ENCODE data around the gene COLGALT1. TPM values are rescaled to one million over a fixed set of nuclear protein-coding genes. Genes with fewer than 3 reads are reported as not detected.

Gene COLGALT1
- total and polyA plus RNA-seq, 9 of the 15 experiments (the other 6 are each of a cell fraction or from before 2014, with no cell fraction given), result 4.9 to 119 (median 82.6) TPM

DNA sequence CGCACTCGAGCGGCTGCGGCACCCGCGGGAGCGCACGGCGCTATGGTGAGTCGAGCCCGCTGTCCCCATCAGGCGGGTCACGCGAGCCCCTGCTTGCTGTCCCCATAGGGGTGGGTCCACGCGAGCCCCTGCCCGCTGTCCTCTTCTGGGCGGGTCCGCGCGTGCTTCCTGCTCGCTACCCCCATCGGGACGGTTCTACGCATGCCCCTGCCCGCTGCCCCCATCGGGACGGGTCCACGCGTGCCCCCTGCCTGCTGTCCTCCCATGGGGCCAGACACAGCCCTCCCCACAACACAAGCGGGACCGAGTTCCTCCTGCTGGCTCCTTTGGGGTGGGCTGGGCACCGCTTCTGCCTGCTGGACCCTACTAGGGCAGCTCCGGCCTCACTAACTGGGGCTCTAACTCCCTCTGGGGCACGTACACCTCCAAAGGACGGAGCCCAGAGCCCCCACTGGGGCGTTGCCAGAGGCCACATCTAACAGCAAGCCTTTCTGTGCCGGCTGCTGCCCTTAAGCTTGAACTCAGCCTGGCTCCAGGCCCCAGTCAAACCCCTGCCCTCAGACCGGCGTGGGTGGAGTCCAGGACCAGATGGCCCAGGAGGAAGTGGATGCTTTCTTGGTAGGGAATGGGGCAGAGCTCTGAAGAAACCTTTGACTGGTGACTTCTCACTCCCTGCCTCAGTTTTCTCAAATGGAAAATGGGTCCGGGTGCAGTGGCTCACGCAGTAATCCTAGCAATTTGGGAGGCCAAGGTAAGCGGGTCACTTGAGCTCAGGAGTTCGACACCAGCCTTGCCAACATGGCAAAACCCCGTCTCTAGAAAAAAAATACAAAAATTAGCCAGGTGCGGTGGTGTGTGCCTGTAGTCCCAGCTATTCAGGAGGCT is 722 bp downstream of the COLGALT1 start (continued):
- TF ChIP-seq, protein P1, sequence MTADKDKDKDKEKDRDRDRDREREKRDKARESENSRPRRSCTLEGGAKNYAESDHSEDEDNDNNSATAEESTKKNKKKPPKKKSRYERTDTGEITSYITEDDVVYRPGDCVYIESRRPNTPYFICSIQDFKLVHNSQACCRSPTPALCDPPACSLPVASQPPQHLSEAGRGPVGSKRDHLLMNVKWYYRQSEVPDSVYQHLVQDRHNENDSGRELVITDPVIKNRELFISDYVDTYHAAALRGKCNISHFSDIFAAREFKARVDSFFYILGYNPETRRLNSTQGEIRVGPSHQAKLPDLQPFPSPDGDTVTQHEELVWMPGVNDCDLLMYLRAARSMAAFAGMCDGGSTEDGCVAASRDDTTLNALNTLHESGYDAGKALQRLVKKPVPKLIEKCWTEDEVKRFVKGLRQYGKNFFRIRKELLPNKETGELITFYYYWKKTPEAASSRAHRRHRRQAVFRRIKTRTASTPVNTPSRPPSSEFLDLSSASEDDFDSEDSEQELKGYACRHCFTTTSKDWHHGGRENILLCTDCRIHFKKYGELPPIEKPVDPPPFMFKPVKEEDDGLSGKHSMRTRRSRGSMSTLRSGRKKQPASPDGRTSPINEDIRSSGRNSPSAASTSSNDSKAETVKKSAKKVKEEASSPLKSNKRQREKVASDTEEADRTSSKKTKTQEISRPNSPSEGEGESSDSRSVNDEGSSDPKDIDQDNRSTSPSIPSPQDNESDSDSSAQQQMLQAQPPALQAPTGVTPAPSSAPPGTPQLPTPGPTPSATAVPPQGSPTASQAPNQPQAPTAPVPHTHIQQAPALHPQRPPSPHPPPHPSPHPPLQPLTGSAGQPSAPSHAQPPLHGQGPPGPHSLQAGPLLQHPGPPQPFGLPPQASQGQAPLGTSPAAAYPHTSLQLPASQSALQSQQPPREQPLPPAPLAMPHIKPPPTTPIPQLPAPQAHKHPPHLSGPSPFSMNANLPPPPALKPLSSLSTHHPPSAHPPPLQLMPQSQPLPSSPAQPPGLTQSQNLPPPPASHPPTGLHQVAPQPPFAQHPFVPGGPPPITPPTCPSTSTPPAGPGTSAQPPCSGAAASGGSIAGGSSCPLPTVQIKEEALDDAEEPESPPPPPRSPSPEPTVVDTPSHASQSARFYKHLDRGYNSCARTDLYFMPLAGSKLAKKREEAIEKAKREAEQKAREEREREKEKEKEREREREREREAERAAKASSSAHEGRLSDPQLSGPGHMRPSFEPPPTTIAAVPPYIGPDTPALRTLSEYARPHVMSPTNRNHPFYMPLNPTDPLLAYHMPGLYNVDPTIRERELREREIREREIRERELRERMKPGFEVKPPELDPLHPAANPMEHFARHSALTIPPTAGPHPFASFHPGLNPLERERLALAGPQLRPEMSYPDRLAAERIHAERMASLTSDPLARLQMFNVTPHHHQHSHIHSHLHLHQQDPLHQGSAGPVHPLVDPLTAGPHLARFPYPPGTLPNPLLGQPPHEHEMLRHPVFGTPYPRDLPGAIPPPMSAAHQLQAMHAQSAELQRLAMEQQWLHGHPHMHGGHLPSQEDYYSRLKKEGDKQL (CRISPR knock-in tag; IDR thresholded peaks at IDR 0.05; ENCODE audit: borderline replicate concordance), result no peak
- TF ChIP-seq, protein P2, sequence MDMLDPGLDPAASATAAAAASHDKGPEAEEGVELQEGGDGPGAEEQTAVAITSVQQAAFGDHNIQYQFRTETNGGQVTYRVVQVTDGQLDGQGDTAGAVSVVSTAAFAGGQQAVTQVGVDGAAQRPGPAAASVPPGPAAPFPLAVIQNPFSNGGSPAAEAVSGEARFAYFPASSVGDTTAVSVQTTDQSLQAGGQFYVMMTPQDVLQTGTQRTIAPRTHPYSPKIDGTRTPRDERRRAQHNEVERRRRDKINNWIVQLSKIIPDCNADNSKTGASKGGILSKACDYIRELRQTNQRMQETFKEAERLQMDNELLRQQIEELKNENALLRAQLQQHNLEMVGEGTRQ (CRISPR knock-in tag; IDR thresholded peaks at IDR 0.05), result no peak
- TF ChIP-seq TBL1XR1 (IDR thresholded peaks at IDR 0.05; ENCODE audit: low read length in 2 of 2), result no peak
- no peak for TF ChIP-seq ZKSCAN3 (CRISPR knock-in tag; IDR thresholded peaks at IDR 0.05)
- TF ChIP-seq ZNF324 (CRISPR knock-in tag; IDR thresholded peaks at IDR 0.05), result no peak
- TF ChIP-seq ELF4 (CRISPR knock-in tag; IDR thresholded peaks at IDR 0.05), result no peak
- TF ChIP-seq, protein P3, sequence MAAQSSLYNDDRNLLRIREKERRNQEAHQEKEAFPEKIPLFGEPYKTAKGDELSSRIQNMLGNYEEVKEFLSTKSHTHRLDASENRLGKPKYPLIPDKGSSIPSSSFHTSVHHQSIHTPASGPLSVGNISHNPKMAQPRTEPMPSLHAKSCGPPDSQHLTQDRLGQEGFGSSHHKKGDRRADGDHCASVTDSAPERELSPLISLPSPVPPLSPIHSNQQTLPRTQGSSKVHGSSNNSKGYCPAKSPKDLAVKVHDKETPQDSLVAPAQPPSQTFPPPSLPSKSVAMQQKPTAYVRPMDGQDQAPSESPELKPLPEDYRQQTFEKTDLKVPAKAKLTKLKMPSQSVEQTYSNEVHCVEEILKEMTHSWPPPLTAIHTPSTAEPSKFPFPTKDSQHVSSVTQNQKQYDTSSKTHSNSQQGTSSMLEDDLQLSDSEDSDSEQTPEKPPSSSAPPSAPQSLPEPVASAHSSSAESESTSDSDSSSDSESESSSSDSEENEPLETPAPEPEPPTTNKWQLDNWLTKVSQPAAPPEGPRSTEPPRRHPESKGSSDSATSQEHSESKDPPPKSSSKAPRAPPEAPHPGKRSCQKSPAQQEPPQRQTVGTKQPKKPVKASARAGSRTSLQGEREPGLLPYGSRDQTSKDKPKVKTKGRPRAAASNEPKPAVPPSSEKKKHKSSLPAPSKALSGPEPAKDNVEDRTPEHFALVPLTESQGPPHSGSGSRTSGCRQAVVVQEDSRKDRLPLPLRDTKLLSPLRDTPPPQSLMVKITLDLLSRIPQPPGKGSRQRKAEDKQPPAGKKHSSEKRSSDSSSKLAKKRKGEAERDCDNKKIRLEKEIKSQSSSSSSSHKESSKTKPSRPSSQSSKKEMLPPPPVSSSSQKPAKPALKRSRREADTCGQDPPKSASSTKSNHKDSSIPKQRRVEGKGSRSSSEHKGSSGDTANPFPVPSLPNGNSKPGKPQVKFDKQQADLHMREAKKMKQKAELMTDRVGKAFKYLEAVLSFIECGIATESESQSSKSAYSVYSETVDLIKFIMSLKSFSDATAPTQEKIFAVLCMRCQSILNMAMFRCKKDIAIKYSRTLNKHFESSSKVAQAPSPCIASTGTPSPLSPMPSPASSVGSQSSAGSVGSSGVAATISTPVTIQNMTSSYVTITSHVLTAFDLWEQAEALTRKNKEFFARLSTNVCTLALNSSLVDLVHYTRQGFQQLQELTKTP (IDR thresholded peaks at IDR 0.05; ENCODE audit: low read depth in 1 of 2, partially characterized antibody in 2 of 2), result no peak
- TF ChIP-seq, protein P4, sequence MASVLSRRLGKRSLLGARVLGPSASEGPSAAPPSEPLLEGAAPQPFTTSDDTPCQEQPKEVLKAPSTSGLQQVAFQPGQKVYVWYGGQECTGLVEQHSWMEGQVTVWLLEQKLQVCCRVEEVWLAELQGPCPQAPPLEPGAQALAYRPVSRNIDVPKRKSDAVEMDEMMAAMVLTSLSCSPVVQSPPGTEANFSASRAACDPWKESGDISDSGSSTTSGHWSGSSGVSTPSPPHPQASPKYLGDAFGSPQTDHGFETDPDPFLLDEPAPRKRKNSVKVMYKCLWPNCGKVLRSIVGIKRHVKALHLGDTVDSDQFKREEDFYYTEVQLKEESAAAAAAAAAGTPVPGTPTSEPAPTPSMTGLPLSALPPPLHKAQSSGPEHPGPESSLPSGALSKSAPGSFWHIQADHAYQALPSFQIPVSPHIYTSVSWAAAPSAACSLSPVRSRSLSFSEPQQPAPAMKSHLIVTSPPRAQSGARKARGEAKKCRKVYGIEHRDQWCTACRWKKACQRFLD (CRISPR knock-in tag; IDR thresholded peaks at IDR 0.05), result no peak; the same call in 1 of the 2 replicates
- TF ChIP-seq ZNF232 (CRISPR knock-in tag; IDR thresholded peaks at IDR 0.05), result no peak
- TF ChIP-seq, protein P5, sequence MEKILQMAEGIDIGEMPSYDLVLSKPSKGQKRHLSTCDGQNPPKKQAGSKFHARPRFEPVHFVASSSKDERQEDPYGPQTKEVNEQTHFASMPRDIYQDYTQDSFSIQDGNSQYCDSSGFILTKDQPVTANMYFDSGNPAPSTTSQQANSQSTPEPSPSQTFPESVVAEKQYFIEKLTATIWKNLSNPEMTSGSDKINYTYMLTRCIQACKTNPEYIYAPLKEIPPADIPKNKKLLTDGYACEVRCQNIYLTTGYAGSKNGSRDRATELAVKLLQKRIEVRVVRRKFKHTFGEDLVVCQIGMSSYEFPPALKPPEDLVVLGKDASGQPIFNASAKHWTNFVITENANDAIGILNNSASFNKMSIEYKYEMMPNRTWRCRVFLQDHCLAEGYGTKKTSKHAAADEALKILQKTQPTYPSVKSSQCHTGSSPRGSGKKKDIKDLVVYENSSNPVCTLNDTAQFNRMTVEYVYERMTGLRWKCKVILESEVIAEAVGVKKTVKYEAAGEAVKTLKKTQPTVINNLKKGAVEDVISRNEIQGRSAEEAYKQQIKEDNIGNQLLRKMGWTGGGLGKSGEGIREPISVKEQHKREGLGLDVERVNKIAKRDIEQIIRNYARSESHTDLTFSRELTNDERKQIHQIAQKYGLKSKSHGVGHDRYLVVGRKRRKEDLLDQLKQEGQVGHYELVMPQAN (IDR thresholded peaks at IDR 0.05; ENCODE audit: borderline replicate concordance), result peak; percentile 60; the same call in 1 of the 2 replicates
- no peak for TF ChIP-seq MCM5 (IDR thresholded peaks at IDR 0.05; ENCODE audit: low read depth)
- TF ChIP-seq U2AF2 (optimal IDR thresholded peaks at IDR 0.05; ENCODE audit: low read depth, low read length), result no peak

Measured in K562 (cell line).